Colonic mucosa (tissue), 4 donors: ENCODE data around the gene ATN1. TPM values are rescaled to one million over a fixed set of nuclear protein-coding genes. Genes with fewer than 3 reads are reported as not detected.

Source experiments
- DNase-seq: peaks from one replicate; pipeline ENCODE4 v3.0.0-alpha.2; 2020
- H3K27ac ChIP-seq: fragments of 200-600 bp; one replicate; pipeline ENCODE4 v1.8.0; 2021
- H3K27me3 ChIP-seq: fragments of 200-600 bp; one replicate; pipeline ENCODE4 v1.8.0; 2021
- H3K36me3 ChIP-seq: fragments of 200-600 bp; one replicate; pipeline ENCODE4 v1.8.0; 2021
- H3K4me1 ChIP-seq: fragments of 200-600 bp; one replicate; pipeline ENCODE4 v1.8.0; 2021; ENCODE audit warnings: mild to moderate bottlenecking
- H3K4me3 ChIP-seq: fragments of 200-600 bp; one replicate; pipeline ENCODE4 v1.8.0; 2021
- H3K9ac ChIP-seq, 2 donors: one replicate each; pipeline ENCODE4 v1.7.0; 2013; ENCODE audit warnings: control low read depth in 2 of 2, low read depth in 2 of 2, low read length in 2 of 2
- H3K9me3 ChIP-seq: fragments of 200-600 bp; one replicate; pipeline ENCODE4 v1.8.0; 2021
- CTCF ChIP-seq: fragments of 200-600 bp; IDR thresholded peaks from one replicate; pipeline ENCODE4 v1.8.0; 2022; ENCODE audit warnings: antibody characterized with exemption, mild to moderate bottlenecking
- intact Hi-C: fragments of 100-400 bp; cut with DNase I; formaldehyde crosslinking; loops from one replicate; pipeline ENCODE4 v1.14.1; 2022
- total RNA-seq, 2 donors: library from RNA; stranded (reverse); fragmentation: NEBNext Ultra II Directional in 1 of 2; extraction: Animal tissue kit (Norgen Biotek cat#: 25700) in 1 of 2; gene quantifications; one replicate each; pipeline ENCODE4 v1.2.1, GENCODE V29; 2021
- donor health status: healthy.
- donor health status: DM: no; HTN: no; CAD: no.
- donor health status: DM: no; HTN: no; CAD: no.

ATN1 gene
- total RNA-seq, 2 donors from 2014 or later, result 67.5 to 103 TPM

GRCh38 chr12:6936194-6936635 is 8.5 kb downstream of the ATN1 start:
- intact Hi-C loops, result no loop called here
- H3K4me1 ChIP-seq, result peaks cover 9% of the 10 kb centered on the region
- no peak overlapping the region for H3K4me3 ChIP-seq
- no peaks in the 10 kb centered on the region for H3K36me3 ChIP-seq
- H3K27ac ChIP-seq, result no peak overlapping the region
- H3K27me3 ChIP-seq, result no peaks in the 10 kb centered on the region
- TF ChIP-seq CTCF, result no peak
- H3K9me3 ChIP-seq, result no peaks in the 10 kb centered on the region
- no peak for DNase-seq
- peak overlapping the region in 1 of 2 donors; percentile 90 for H3K9ac ChIP-seq

- H3K4me3 ChIP-seq, result peak overlapping the region; percentile 50
- no peaks in the 10 kb centered on the region for H3K36me3 ChIP-seq
- H3K9ac ChIP-seq, result peak overlapping the region; percentile 90 to 92
- H3K9me3 ChIP-seq, result no peaks in the 10 kb centered on the region
- intact Hi-C loops, result no loop called here
- TF ChIP-seq CTCF, result no peak
- H3K4me1 ChIP-seq, result peaks cover 9% of the 10 kb centered on the region
- no peaks in the 10 kb centered on the region for H3K27me3 ChIP-seq
- H3K27ac ChIP-seq, result peak overlapping the region; percentile 82
- DNase-seq, result no peak
Observed at GRCh38 chr12:6936636-6937480, 9.1 kb downstream of the ATN1 start.

- Histone ChIP-seq H3K9me3 (no peaks in the 10 kb centered on the region), H3K9ac (peak overlapping the region; percentile 90 to 92), H3K4me3 (peak overlapping the region; percentile 50), H3K4me1 (peaks cover 5% of the 10 kb centered on the region), H3K36me3 (no peaks in the 10 kb centered on the region), H3K27ac (peak overlapping the region; percentile 82), H3K27me3 (no peaks in the 10 kb centered on the region)
- peak; percentile 88 for TF ChIP-seq CTCF
- intact Hi-C loops, result no loop called here
- peak; percentile 93 for DNase-seq
Observed at GRCh38 chr12:6937481-6938352, 10.0 kb downstream of the ATN1 start.

- intact Hi-C loops, result no loop called here
- H3K4me1 ChIP-seq, result peaks cover 8% of the 10 kb centered on the region
- H3K4me3 ChIP-seq, result no peak overlapping the region
- H3K27ac ChIP-seq, result peak overlapping the region; percentile 82
- peak overlapping the region; percentile 47 to 92 for H3K9ac ChIP-seq
- no peaks in the 10 kb centered on the region for H3K9me3 ChIP-seq
- H3K27me3 ChIP-seq, result no peaks in the 10 kb centered on the region
- DNase-seq, result no peak
- TF ChIP-seq CTCF, result no peak
- H3K36me3 ChIP-seq, result no peaks in the 10 kb centered on the region
Observed at GRCh38 chr12:6938353-6939190, 10.8 kb downstream of the ATN1 start.

GRCh38 chr12:6939191-6939540 is 11.4 kb downstream of the ATN1 start:
- Histone ChIP-seq H3K9ac (no peak overlapping the region), H3K9me3 (no peaks in the 10 kb centered on the region), H3K4me1 (peaks cover 4% of the 10 kb centered on the region), H3K36me3 (no peaks in the 10 kb centered on the region), H3K4me3 (no peak overlapping the region), H3K27me3 (no peaks in the 10 kb centered on the region), H3K27ac (no peak overlapping the region)
- TF ChIP-seq CTCF, result no peak
- intact Hi-C loops, result no loop called here
- DNase-seq, result no peak
